HCT116 (cell line): ENCODE data around the gene NME2. TPM values are rescaled to one million over a fixed set of nuclear protein-coding genes. Genes with fewer than 3 reads are reported as not detected.

ENCODE experiments used
- ATAC-seq: fragments of 200-7000 bp; cut with Tn5 transposase; 2 replicates; pipeline ENCODE4 v1.9.1; 2020; ENCODE audit warnings: mild to moderate bottlenecking, moderate library complexity
- BruUV-seq: library from RNA; stranded (reverse); fragments of 400-500 nt; replicated peaks from 2 replicates; lab custom pipeline; 2021; lab: Mats Ljungman, UMichigan
- CTCF ChIA-PET: fragments of 300-600 bp; sonication (Branson Sonifier 250); formaldehyde crosslinking; loops from one replicate; lab custom pipeline; 2021; ENCODE audit warnings: antibody characterized with exemption; lab: Charles Lee
- POLR2A ChIA-PET: fragments of 300-600, 350-600 bp; sonication (Branson Sonifier 250); formaldehyde crosslinking; loops from one replicate; lab custom pipeline; 2021; ENCODE audit warnings: antibody characterized with exemption; lab: Charles Lee
- RAD21 ChIA-PET, 2 experiments: fragments of 300-600 bp; sonication (Branson Sonifier 250); formaldehyde crosslinking; loops; one replicate each; lab custom pipeline; 2023; ENCODE audit warnings: low total read pairs in 2 of 2; ENCODE audit not compliant: uncharacterized antibody in 2 of 2, unreplicated experiment in 2 of 2, low non-redundant PET in 1 of 2; lab: Charles Lee
- DNase-seq: peaks from one replicate; pipeline ENCODE4 v3.0.0-alpha.2; 2010; ENCODE audit warnings: low read depth, low spot score
- H2AFZ ChIP-seq: fragments of 200-600 bp; shearing (Covaris generic), sonication (generic); 2 replicates; pipeline ENCODE4 v1.6.1; 2017; ENCODE audit warnings: low read depth, mixed run types, mixed read lengths, antibody characterized with exemption, low read length; ENCODE audit not compliant: poor library complexity, severe bottlenecking
- H3K27ac ChIP-seq: 2 replicates; pipeline ENCODE4 v1.5.1; 2012; ENCODE audit warnings: low read depth, low read length
- H3K27me3 ChIP-seq: fragments of 200-600 bp; sonication (generic); 2 replicates; pipeline ENCODE4 v1.6.1; 2016; ENCODE audit warnings: mixed run types, low read length, mixed read lengths; ENCODE audit not compliant: insufficient read depth
- H3K36me3 ChIP-seq, 2 experiments: fragments of 200-500 bp in 1 of 2; fragments of 200-600 bp in 1 of 2; sonication (Bioruptor generic) in 1 of 2; sonication (generic) in 1 of 2; 2 replicates each; pipeline versions ENCODE4 v1.5.1 to v1.6.1; 2014 to 2016; ENCODE audit warnings: low read length in 2 of 2, inconsistent platforms in 1 of 2, mixed read lengths in 1 of 2, mixed run types in 1 of 2; ENCODE audit not compliant: insufficient read depth in 2 of 2, control insufficient read depth in 1 of 2
- H3K4me1 ChIP-seq, 2 experiments: fragments of 200-600 bp in 1 of 2; sonication (generic) in 1 of 2; 2 replicates each; pipeline versions ENCODE4 v1.5.1 to v1.6.1; 2012 to 2017; ENCODE audit warnings: low read length in 2 of 2, inconsistent platforms in 1 of 2, mild to moderate bottlenecking in 1 of 2, mixed read lengths in 1 of 2, mixed run types in 1 of 2, moderate library complexity in 1 of 2; ENCODE audit not compliant: insufficient read depth in 2 of 2, control insufficient read depth in 1 of 2
- H3K4me2 ChIP-seq: fragments of 200-600 bp; sonication (generic); 2 replicates; pipeline ENCODE4 v1.6.1; 2017; ENCODE audit warnings: mixed run types, low read length, mixed read lengths
- H3K4me3 ChIP-seq, 2 experiments: fragments of 200-600 bp in 1 of 2; sonication (generic) in 1 of 2; replicated peaks in 1 of 2; 2 replicates each; pipeline ENCODE4 v1.5.1; 2011 to 2016; ENCODE audit warnings: low read length in 2 of 2, control low read depth in 1 of 2, low read depth in 1 of 2, mild to moderate bottlenecking in 1 of 2, mixed read lengths in 1 of 2, mixed run types in 1 of 2
- H3K79me2 ChIP-seq: fragments of 200-600 bp; sonication (generic); 2 replicates; pipeline ENCODE4 v1.6.1; 2017; ENCODE audit warnings: mild to moderate bottlenecking, mixed run types, low read length, moderate library complexity, mixed read lengths; ENCODE audit not compliant: insufficient read depth
- H3K9ac ChIP-seq: fragments of 200-600 bp; sonication (generic); 2 replicates; pipeline ENCODE4 v1.6.1; 2016; ENCODE audit warnings: low read length, mixed read lengths
- H3K9me2 ChIP-seq: fragments of 200-600 bp; sonication (generic), shearing (Covaris generic); 2 replicates; pipeline ENCODE4 v1.6.1; 2017; ENCODE audit warnings: mixed run types, mild to moderate bottlenecking, moderate library complexity; ENCODE audit not compliant: insufficient read depth
- H3K9me3 ChIP-seq, 2 experiments: fragments of 200-500 bp in 1 of 2; fragments of 200-600 bp in 1 of 2; sonication (Bioruptor generic) in 1 of 2; sonication (generic) in 1 of 2; 2 replicates each; pipeline ENCODE4 v1.6.1; 2014 to 2017; ENCODE audit warnings: low read length in 2 of 2, mixed read lengths in 2 of 2, inconsistent platforms in 1 of 2, low read depth in 1 of 2, mild to moderate bottlenecking in 1 of 2, mixed run types in 1 of 2, moderate library complexity in 1 of 2; ENCODE audit not compliant: control insufficient read depth in 1 of 2, insufficient read depth in 1 of 2
- H4K20me1 ChIP-seq: fragments of 200-600 bp; sonication (generic), shearing (Covaris generic); 2 replicates; pipeline ENCODE4 v1.6.1; 2017; ENCODE audit warnings: mixed run types, mild to moderate bottlenecking, moderate library complexity; ENCODE audit not compliant: insufficient read depth
- CBX3 ChIP-seq: IDR thresholded peaks from 2 replicates; pipeline ENCODE4 v1.6.1; 2012; ENCODE audit warnings: low read depth
- CEBPB ChIP-seq: IDR thresholded peaks from 2 replicates; pipeline ENCODE4 v1.6.1; 2012; ENCODE audit warnings: low read depth
- EGR1 ChIP-seq: IDR thresholded peaks from 2 replicates; pipeline ENCODE4 v1.6.1; 2012; ENCODE audit warnings: low read depth
- EZH2 ChIP-seq: fragments of 200-600 bp; sonication (generic); IDR thresholded peaks from 2 replicates; pipeline ENCODE4 v1.6.1; 2017; ENCODE audit warnings: antibody characterized with exemption, mixed run types
- FOSL1 ChIP-seq: IDR thresholded peaks from 2 replicates; pipeline ENCODE4 v1.6.1; 2012; ENCODE audit warnings: low read depth
- RAD21 ChIP-seq: IDR thresholded peaks from 2 replicates; pipeline ENCODE4 v1.6.1; 2012; ENCODE audit warnings: low read depth, mild to moderate bottlenecking
- SIN3A ChIP-seq: IDR thresholded peaks from 2 replicates; pipeline ENCODE4 v1.6.1; 2012; ENCODE audit warnings: low read depth
- SP1 ChIP-seq: IDR thresholded peaks from 2 replicates; pipeline ENCODE4 v1.6.1; 2012; ENCODE audit warnings: low read depth
- SRF ChIP-seq: IDR thresholded peaks from 2 replicates; pipeline ENCODE4 v1.6.1; 2012; ENCODE audit warnings: low read depth
- ZFX ChIP-seq: fragments of 450-650 bp; IDR thresholded peaks from 2 replicates; pipeline ENCODE4 v1.6.1; 2017
- ZNF274 ChIP-seq: fragments of 200-500 bp; sonication (Bioruptor generic); IDR thresholded peaks from 2 replicates; pipeline ENCODE4 v1.6.1; 2014; ENCODE audit warnings: mild to moderate bottlenecking, low read depth, low read length, inconsistent platforms
- intact Hi-C: fragments of 100-400 bp; cut with micrococcal nuclease; formaldehyde crosslinking; loops from 2 replicates; pipeline ENCODE4 v1.10.0; 2022
- total RNA-seq: library from RNA; stranded (reverse); gene quantifications from one replicate; pipeline ENCODE4 v1.2.1, GENCODE V29; 2021; ENCODE audit not compliant: unreplicated experiment
- TF ChIP-seq, protein P1 (sequence below): IDR thresholded peaks from 2 replicates; pipeline ENCODE4 v1.6.1; 2012
- TF ChIP-seq, protein P2 (sequence below), 3 experiments: fragments of 200-600 bp in 1 of 3; sonication (generic) in 1 of 3; IDR thresholded peaks in 2 of 3; conservative IDR thresholded peaks in 1 of 3; 2 replicates each; pipeline ENCODE4 v1.5.1; 2012 to 2017; ENCODE audit warnings: low read depth in 2 of 3, low read length in 2 of 3, antibody characterized with exemption in 1 of 3, borderline replicate concordance in 1 of 3, control low read depth in 1 of 3, mild to moderate bottlenecking in 1 of 3, mixed read lengths in 1 of 3, mixed run types in 1 of 3, moderate library complexity in 1 of 3; ENCODE audit not compliant: insufficient read depth in 1 of 3

Gene NME2
- total RNA-seq, 1 experiment from 2014 or later = 1,287 TPM

DNA sequence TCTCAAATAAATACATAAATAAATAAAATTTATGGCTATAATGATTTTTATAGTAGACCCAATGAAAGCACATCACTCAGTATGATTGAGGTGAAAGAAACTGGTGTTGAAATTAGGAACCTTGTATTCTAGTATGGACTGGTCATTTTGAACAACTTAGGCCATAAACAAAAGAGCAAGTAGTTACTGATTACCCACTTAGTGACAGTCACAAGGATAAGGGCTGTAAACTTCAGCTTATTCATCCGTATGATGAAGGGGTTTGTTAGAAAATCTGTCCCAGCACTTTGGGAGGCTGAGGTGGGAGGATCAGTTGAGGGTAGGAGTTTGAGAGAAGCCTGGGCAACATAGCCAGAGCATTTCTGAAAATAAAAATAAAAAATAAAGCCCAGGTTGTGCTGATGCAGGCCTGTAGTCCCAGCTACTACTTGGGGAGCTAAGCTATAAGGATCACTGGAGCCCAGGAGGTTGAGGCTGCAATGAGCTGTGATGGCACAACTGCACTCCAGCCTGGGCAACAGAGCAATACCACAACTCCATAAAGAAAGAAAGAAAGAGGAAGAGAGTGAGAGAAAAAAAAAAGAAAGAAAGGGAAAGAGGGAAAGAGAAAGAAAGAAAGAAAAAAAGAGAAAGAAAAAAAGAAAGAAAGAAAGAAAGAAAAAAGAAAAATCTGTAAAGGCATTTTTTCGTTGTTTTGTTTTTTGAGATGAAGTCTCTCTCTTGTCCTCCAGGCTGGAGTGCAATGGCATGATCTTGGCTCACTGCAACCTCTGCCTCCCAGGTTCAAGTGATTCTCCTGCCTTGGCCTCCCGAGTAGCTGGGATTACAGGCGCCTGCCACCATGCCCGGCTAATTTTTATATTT is 41.3 kb upstream of the NME2 start:
- Histone ChIP-seq H2AFZ (peak overlapping the region; percentile 69), H3K36me3 (no peaks in the 10 kb centered on the region), H4K20me1 (peaks cover 1% of the 10 kb centered on the region; the same call in 1 of the 2 replicates), H3K4me3 (no peak overlapping the region), H3K4me1 (peaks cover 33 to 59% of the 10 kb centered on the region in 2 experiments), H3K79me2 (peaks cover 6% of the 10 kb centered on the region), H3K9me3 (no peaks in the 10 kb centered on the region), H3K9ac (peak overlapping the region; percentile 14), H3K9me2 (no peaks in the 10 kb centered on the region), H3K4me2 (peak overlapping the region; percentile 61), H3K27me3 (no peaks in the 10 kb centered on the region), H3K27ac (peak overlapping the region; percentile 16; the same call in 1 of the 2 replicates)
- BruUV-seq = no TSS peak
- no peak for DNase-seq
- ChIA-PET POLR2A (interaction anchor here (0.7 to 1.2 kb wide), 3 partner anchors 8 to 47 kb away, joined by 3 to 4 read pairs (median 3); no protein-coding TSS in a partner anchor), CTCF (interaction anchor here (0.9 kb wide), 1 partner anchor 28 kb away, joined by 6 read pairs; the partner anchor contains the start of gene NME1), RAD21 (interaction anchor here in 1 of 2 experiments (0.6 kb wide), 1 partner anchor 39 kb away, joined by 5 read pairs; no protein-coding TSS in a partner anchor)
- no peak for TF ChIP-seq CEBPB
- no peak for TF ChIP-seq RAD21
- no peak for TF ChIP-seq EZH2
- TF ChIP-seq ZFX = no peak
- TF ChIP-seq SIN3A = no peak
- no peak for TF ChIP-seq EGR1
- no peak for TF ChIP-seq CBX3
- TF ChIP-seq FOSL1 = no peak
- no peak for TF ChIP-seq SRF
- TF ChIP-seq, protein P1, sequence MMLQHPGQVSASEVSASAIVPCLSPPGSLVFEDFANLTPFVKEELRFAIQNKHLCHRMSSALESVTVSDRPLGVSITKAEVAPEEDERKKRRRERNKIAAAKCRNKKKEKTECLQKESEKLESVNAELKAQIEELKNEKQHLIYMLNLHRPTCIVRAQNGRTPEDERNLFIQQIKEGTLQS = no peak
- TF ChIP-seq, protein P2, sequence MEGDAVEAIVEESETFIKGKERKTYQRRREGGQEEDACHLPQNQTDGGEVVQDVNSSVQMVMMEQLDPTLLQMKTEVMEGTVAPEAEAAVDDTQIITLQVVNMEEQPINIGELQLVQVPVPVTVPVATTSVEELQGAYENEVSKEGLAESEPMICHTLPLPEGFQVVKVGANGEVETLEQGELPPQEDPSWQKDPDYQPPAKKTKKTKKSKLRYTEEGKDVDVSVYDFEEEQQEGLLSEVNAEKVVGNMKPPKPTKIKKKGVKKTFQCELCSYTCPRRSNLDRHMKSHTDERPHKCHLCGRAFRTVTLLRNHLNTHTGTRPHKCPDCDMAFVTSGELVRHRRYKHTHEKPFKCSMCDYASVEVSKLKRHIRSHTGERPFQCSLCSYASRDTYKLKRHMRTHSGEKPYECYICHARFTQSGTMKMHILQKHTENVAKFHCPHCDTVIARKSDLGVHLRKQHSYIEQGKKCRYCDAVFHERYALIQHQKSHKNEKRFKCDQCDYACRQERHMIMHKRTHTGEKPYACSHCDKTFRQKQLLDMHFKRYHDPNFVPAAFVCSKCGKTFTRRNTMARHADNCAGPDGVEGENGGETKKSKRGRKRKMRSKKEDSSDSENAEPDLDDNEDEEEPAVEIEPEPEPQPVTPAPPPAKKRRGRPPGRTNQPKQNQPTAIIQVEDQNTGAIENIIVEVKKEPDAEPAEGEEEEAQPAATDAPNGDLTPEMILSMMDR (IDR thresholded peaks at IDR 0.05 in 2 of 3, conservative IDR thresholded peaks at IDR 0.05 in 1 of 3; ENCODE audit: borderline replicate concordance in 1 of 3, insufficient read depth in 1 of 3, low read depth in 2 of 3, low read length in 2 of 3) = no peak
- no peak for TF ChIP-seq SP1
- TF ChIP-seq ZNF274 = no peak
- ATAC-seq = no peak
- intact Hi-C loops = no loop called here
